Neuronal stem cell (in vitro differentiated cells): ENCODE measurements around the gene GPR162.
A peak's percentile ranks its signal among the peaks of the same experiment; 100 is the strongest.

ENCODE experiments used
- DNase-seq: peaks from one replicate; pipeline ENCODE4 v3.0.0-alpha.2; 2013; ENCODE audit warnings: low spot score
- H2AFZ ChIP-seq: one replicate; pipeline ENCODE4 v1.6.1; 2013; ENCODE audit warnings: mild to moderate bottlenecking, low read length, inconsistent platforms
- H2AK5ac ChIP-seq: 2 replicates; pipeline ENCODE4 v1.6.1; 2013; ENCODE audit warnings: low read depth, mild to moderate bottlenecking, inconsistent platforms, low read length, moderate library complexity, mixed read lengths
- H2BK120ac ChIP-seq: 2 replicates; pipeline ENCODE4 v1.6.1; 2013; ENCODE audit warnings: low read depth, mild to moderate bottlenecking, inconsistent platforms, low read length, moderate library complexity, mixed read lengths
- H2BK12ac ChIP-seq: one replicate; pipeline ENCODE4 v1.6.1; 2013; ENCODE audit warnings: low read length, inconsistent platforms
- H2BK15ac ChIP-seq: 2 replicates; pipeline ENCODE4 v1.6.1; 2013; ENCODE audit warnings: mild to moderate bottlenecking, low read length, inconsistent platforms, mixed read lengths
- H2BK5ac ChIP-seq: one replicate; pipeline ENCODE4 v1.6.1; 2013; ENCODE audit warnings: inconsistent platforms, mild to moderate bottlenecking, low read length, moderate library complexity
- H3K14ac ChIP-seq: one replicate; pipeline ENCODE4 v1.6.1; 2013; ENCODE audit warnings: low read length, inconsistent platforms
- H3K18ac ChIP-seq: 2 replicates; pipeline ENCODE4 v1.6.1; 2013; ENCODE audit warnings: low read length, inconsistent platforms
- H3K23ac ChIP-seq: 2 replicates; pipeline ENCODE4 v1.6.1; 2013; ENCODE audit warnings: low read depth, mild to moderate bottlenecking, mixed read lengths, low read length, inconsistent platforms; ENCODE audit not compliant: poor library complexity
- H3K27ac ChIP-seq: replicated peaks from 3 replicates; pipeline ENCODE4 v1.5.1; 2013; ENCODE audit warnings: low read length, inconsistent platforms
- H3K27me3 ChIP-seq, 3 experiments: 2 replicates each; pipeline ENCODE4 v1.6.1; 2013; ENCODE audit warnings: low read length in 3 of 3, mild to moderate bottlenecking in 2 of 3, inconsistent platforms in 1 of 3, low read depth in 1 of 3, mixed read lengths in 1 of 3, moderate library complexity in 1 of 3; ENCODE audit not compliant: control insufficient read depth in 3 of 3, insufficient read depth in 3 of 3
- H3K36me3 ChIP-seq, 2 donors: replicated peaks in 1 of 2; 2 replicates each; pipeline ENCODE4 v1.6.1; 2013; ENCODE audit warnings: low read length in 2 of 2; ENCODE audit not compliant: control insufficient read depth in 2 of 2, insufficient read depth in 2 of 2
- H3K4ac ChIP-seq: 2 replicates; pipeline ENCODE4 v1.6.1; 2013; ENCODE audit warnings: inconsistent platforms, mild to moderate bottlenecking, low read length, moderate library complexity
- H3K4me1 ChIP-seq, 2 donors: 1 replicate in 1 of 2; 2 replicates in 1 of 2; pipeline ENCODE4 v1.6.1; 2013; ENCODE audit warnings: low read length in 2 of 2, low read depth in 1 of 2; ENCODE audit not compliant: control insufficient read depth in 2 of 2, insufficient read depth in 1 of 2
- H3K4me2 ChIP-seq: one replicate; pipeline ENCODE4 v1.6.1; 2013; ENCODE audit warnings: mild to moderate bottlenecking, low read length, inconsistent platforms; ENCODE audit not compliant: insufficient read depth, poor library complexity, severe bottlenecking
- H3K4me3 ChIP-seq, 2 donors: 2 replicates each; pipeline ENCODE4 v1.5.1; 2013; ENCODE audit warnings: low read length in 2 of 2, mild to moderate bottlenecking in 2 of 2, inconsistent platforms in 1 of 2, moderate library complexity in 1 of 2
- H3K79me1 ChIP-seq: one replicate; pipeline ENCODE4 v1.6.1; 2013; ENCODE audit warnings: low read depth, mild to moderate bottlenecking, inconsistent platforms, low read length, moderate library complexity
- H3K9ac ChIP-seq: one replicate; pipeline ENCODE4 v1.6.1; 2013; ENCODE audit warnings: mild to moderate bottlenecking, low read depth, low read length, inconsistent platforms; ENCODE audit not compliant: poor library complexity
- H3K9me3 ChIP-seq, 2 donors: replicated peaks in 1 of 2; 2 replicates each; pipeline versions ENCODE3 to v1.6.1; 2013; ENCODE audit warnings: low read length in 2 of 2, mild to moderate bottlenecking in 2 of 2, inconsistent platforms in 1 of 2, low read depth in 1 of 2, mixed read lengths in 1 of 2, moderate library complexity in 1 of 2; ENCODE audit not compliant: control insufficient read depth in 2 of 2, insufficient read depth in 1 of 2
- H4K8ac ChIP-seq: one replicate; pipeline ENCODE4 v1.6.1; 2013; ENCODE audit warnings: low read depth, mild to moderate bottlenecking, inconsistent platforms, low read length, moderate library complexity
- H4K91ac ChIP-seq: one replicate; pipeline ENCODE4 v1.6.1; 2013; ENCODE audit warnings: low read length, low read depth, mild to moderate bottlenecking, inconsistent platforms; ENCODE audit not compliant: poor library complexity
- WGBS, 2 donors: extraction: QIAGEN DNeasy Blood & Tissue Kit; methylation state at CpG; one replicate each; pipeline ENCODE4 v1.1.7; 2013; ENCODE audit warnings: missing lambda C conversion rate in 2 of 2, mixed read lengths in 1 of 2; ENCODE audit not compliant: insufficient read length in 2 of 2, insufficient replicate concordance in 1 of 2; ENCODE audit errors: extremely low coverage in 2 of 2; 5-methylcytosine and 5-hydroxymethylcytosine counted together

GPR162 gene

GRCh38 chr12:6825398-6826124, 3.9 kb downstream of the GPR162 start:
- H3K23ac ChIP-seq = peak overlapping the region; percentile 66
- H3K27ac ChIP-seq = no peak overlapping the region
- H3K79me1 ChIP-seq = peaks cover 25% of the 10 kb centered on the region
- peaks cover 27 to 40% of the 10 kb centered on the region in 2 donors for H3K4me1 ChIP-seq
- peak; percentile 87 for DNase-seq
- H2BK12ac ChIP-seq = peak overlapping the region; percentile 59
- H3K36me3 ChIP-seq = peaks cover 10 to 11% of the 10 kb centered on the region in 2 donors
- no CpG with 5 or more reads among the region's 19 CpGs for WGBS, 2 donors
- no peak overlapping the region for H3K4me3 ChIP-seq
- peak overlapping the region; percentile 65 for H3K4me2 ChIP-seq
- H2BK5ac ChIP-seq = peak overlapping the region; percentile 75
- peak overlapping the region; percentile 79 for H2BK120ac ChIP-seq
- no peak overlapping the region for H3K4ac ChIP-seq
- H2BK15ac ChIP-seq = peak overlapping the region; percentile 82
- H3K9me3 ChIP-seq = peaks cover 0 to 3% of the 10 kb centered on the region in 2 donors
- no peaks in the 10 kb centered on the region for H3K27me3 ChIP-seq
- H4K91ac ChIP-seq = peak overlapping the region; percentile 57
- no peak overlapping the region for H2AFZ ChIP-seq
- no peak overlapping the region for H3K9ac ChIP-seq
- peak overlapping the region; percentile 97 for H4K8ac ChIP-seq
- H2AK5ac ChIP-seq = peak overlapping the region; percentile 96
- peak overlapping the region; percentile 88 for H3K18ac ChIP-seq
- peak overlapping the region; percentile 94 for H3K14ac ChIP-seq

GRCh38 chr12:6826125-6826733, 4.6 kb downstream of the GPR162 start:
- H3K18ac ChIP-seq = no peak overlapping the region
- peak overlapping the region; percentile 57 for H4K91ac ChIP-seq
- peak overlapping the region; percentile 77 for H2BK120ac ChIP-seq
- peak overlapping the region; percentile 75 for H2BK5ac ChIP-seq
- H4K8ac ChIP-seq = no peak overlapping the region
- H3K14ac ChIP-seq = no peak overlapping the region
- no peak overlapping the region for H3K4ac ChIP-seq
- no peak overlapping the region for H3K23ac ChIP-seq
- H3K4me3 ChIP-seq = no peak overlapping the region
- H2BK15ac ChIP-seq = peak overlapping the region; percentile 82
- DNase-seq = no peak
- H3K27me3 ChIP-seq = no peaks in the 10 kb centered on the region
- WGBS, 2 donors = no CpG with 5 or more reads among the region's 17 CpGs
- H2AK5ac ChIP-seq = peak overlapping the region; percentile 96
- peaks cover 31% of the 10 kb centered on the region for H3K79me1 ChIP-seq
- no peak overlapping the region for H3K4me2 ChIP-seq
- peaks cover 0 to 3% of the 10 kb centered on the region in 2 donors for H3K9me3 ChIP-seq
- no peak overlapping the region for H3K9ac ChIP-seq
- H2BK12ac ChIP-seq = no peak overlapping the region
- H3K4me1 ChIP-seq = peaks cover 21 to 34% of the 10 kb centered on the region in 2 donors
- peaks cover 16 to 18% of the 10 kb centered on the region in 2 donors for H3K36me3 ChIP-seq
- H2AFZ ChIP-seq = no peak overlapping the region
- no peak overlapping the region for H3K27ac ChIP-seq

GRCh38 chr12:6826734-6827436, 5.3 kb downstream of the GPR162 start:
- Histone ChIP-seq H4K91ac (no peak overlapping the region), H2BK12ac (peak overlapping the region; percentile 75), H3K9me3 (peaks cover 0 to 3% of the 10 kb centered on the region in 2 donors), H3K36me3 (peaks cover 23 to 25% of the 10 kb centered on the region in 2 donors), H3K27me3 (no peaks in the 10 kb centered on the region), H3K4ac (peak overlapping the region; percentile 71), H2BK120ac (no peak overlapping the region), H2AK5ac (peak overlapping the region; percentile 96), H2BK5ac (peak overlapping the region; percentile 75), H2AFZ (no peak overlapping the region), H3K79me1 (peaks cover 36% of the 10 kb centered on the region), H3K23ac (no peak overlapping the region), H2BK15ac (peak overlapping the region; percentile 82), H3K18ac (peak overlapping the region; percentile 63), H3K27ac (peak overlapping the region; percentile 83), H3K4me1 (peaks cover 20 to 33% of the 10 kb centered on the region in 2 donors), H3K9ac (peak overlapping the region; percentile 64), H3K4me3 (no peak overlapping the region), H3K14ac (no peak overlapping the region), H3K4me2 (peak overlapping the region; percentile 38), H4K8ac (no peak overlapping the region)
- no CpG with 5 or more reads among the region's 22 CpGs for WGBS, 2 donors
- no peak for DNase-seq
